CD14-positive monocyte (primary cell): ENCODE measurements around the gene ERMARD. TPM values are rescaled to one million over a fixed set of nuclear protein-coding genes. Genes with fewer than 3 reads are reported as not detected.

ENCODE experiments used
- DNase-seq, 3 donors: peaks; one replicate each; pipeline ENCODE4 v3.0.0-alpha.2; 2011 to 2022
- H2AFZ ChIP-seq: 2 replicates; pipeline ENCODE4 v1.6.0; 2012; ENCODE audit warnings: mild to moderate bottlenecking, low read depth, low read length, inconsistent platforms; ENCODE audit not compliant: insufficient read depth, poor library complexity, severe bottlenecking
- H3K27ac ChIP-seq, 2 donors: 1 replicate in 1 of 2; 2 replicates in 1 of 2; pipeline ENCODE4 v1.5.1; 2012 to 2013; ENCODE audit warnings: low read length in 2 of 2, control low read depth in 1 of 2, inconsistent platforms in 1 of 2, low read depth in 1 of 2, mild to moderate bottlenecking in 1 of 2
- H3K27me3 ChIP-seq, 2 donors: one replicate each; pipeline versions ENCODE4 v1.6.0 to v1.6.1; 2011 to 2013; ENCODE audit warnings: low read length in 2 of 2; ENCODE audit not compliant: control insufficient read depth in 2 of 2, insufficient read depth in 2 of 2
- H3K36me3 ChIP-seq, 2 donors: replicated peaks in 1 of 2; 1 replicate in 1 of 2; 2 replicates in 1 of 2; pipeline versions ENCODE4 v1.5.1 to v1.6.1; 2012 to 2013; ENCODE audit warnings: low read length in 2 of 2, control low read depth in 1 of 2, inconsistent platforms in 1 of 2, mild to moderate bottlenecking in 1 of 2; ENCODE audit not compliant: insufficient read depth in 2 of 2, control insufficient read depth in 1 of 2
- H3K4me1 ChIP-seq, 2 donors: 1 replicate in 1 of 2; 2 replicates in 1 of 2; pipeline versions ENCODE4 v1.5.1 to v1.6.1; 2012 to 2013; ENCODE audit warnings: low read length in 2 of 2, control low read depth in 1 of 2, inconsistent platforms in 1 of 2, mild to moderate bottlenecking in 1 of 2, moderate library complexity in 1 of 2; ENCODE audit not compliant: insufficient read depth in 2 of 2, control insufficient read depth in 1 of 2
- H3K4me2 ChIP-seq: replicated peaks from 2 replicates; pipeline ENCODE3; 2012; ENCODE audit warnings: low read length, moderate library complexity, mild to moderate bottlenecking; ENCODE audit not compliant: poor library complexity, severe bottlenecking; ENCODE audit errors: extremely low read depth
- H3K4me3 ChIP-seq, 3 experiments: fragments of 200-600 bp in 1 of 3; sonication (generic) in 1 of 3; replicated peaks in 1 of 3; 1 replicate in 2 of 3; 2 replicates in 1 of 3; pipeline ENCODE4 v1.5.1; 2011 to 2013; ENCODE audit warnings: low read length in 3 of 3, mild to moderate bottlenecking in 3 of 3, control low read depth in 2 of 3, low read depth in 2 of 3, inconsistent platforms in 1 of 3, moderate library complexity in 1 of 3
- H3K79me2 ChIP-seq: 2 replicates; pipeline ENCODE4 v1.6.0; 2012; ENCODE audit warnings: mild to moderate bottlenecking, control low read depth, inconsistent platforms, low read length, moderate library complexity; ENCODE audit not compliant: insufficient read depth
- H3K9ac ChIP-seq: 2 replicates; pipeline ENCODE4 v1.6.0; 2017; ENCODE audit warnings: low read length, mild to moderate bottlenecking; ENCODE audit not compliant: insufficient read depth, poor library complexity, severe bottlenecking
- H3K9me3 ChIP-seq, 2 donors: replicated peaks in 1 of 2; 1 replicate in 1 of 2; 2 replicates in 1 of 2; pipeline versions ENCODE4 v1.5.1 to v1.6.1; 2012 to 2013; ENCODE audit warnings: low read length in 2 of 2, control low read depth in 1 of 2; ENCODE audit not compliant: control insufficient read depth in 1 of 2, insufficient read depth in 1 of 2
- H4K20me1 ChIP-seq: 2 replicates; pipeline ENCODE4 v1.6.0; 2012; ENCODE audit warnings: mild to moderate bottlenecking, low read length, control low read depth, moderate library complexity; ENCODE audit not compliant: insufficient read depth
- H3K27ac Mint-ChIP-seq, 7 donors: one replicate each; pipeline ENCODE4 v1.8.0; 2020; ENCODE audit warnings: mild to moderate bottlenecking in 7 of 7, mixed read lengths in 7 of 7, moderate library complexity in 6 of 7, inconsistent platforms in 2 of 7
- H3K27me3 Mint-ChIP-seq, 3 donors: one replicate each; pipeline ENCODE4 v1.8.0; 2021 to 2022; ENCODE audit warnings: low read depth in 3 of 3, mild to moderate bottlenecking in 3 of 3, mixed read lengths in 3 of 3, moderate library complexity in 3 of 3, inconsistent platforms in 1 of 3
- H3K36me3 Mint-ChIP-seq, 2 donors: one replicate each; pipeline ENCODE4 v1.8.0; 2020; ENCODE audit warnings: mixed read lengths in 2 of 2, inconsistent platforms in 1 of 2, mild to moderate bottlenecking in 1 of 2
- H3K4me1 Mint-ChIP-seq: one replicate; pipeline ENCODE4 v1.8.0; 2020; ENCODE audit warnings: mild to moderate bottlenecking, mixed read lengths
- H3K4me3 Mint-ChIP-seq, 2 donors: one replicate each; pipeline ENCODE4 v1.8.0; 2020; ENCODE audit warnings: mild to moderate bottlenecking in 2 of 2, mixed read lengths in 2 of 2, moderate library complexity in 1 of 2
- H3K9me3 Mint-ChIP-seq, 7 donors: one replicate each; pipeline ENCODE4 v1.8.0; 2020 to 2022; ENCODE audit warnings: mixed read lengths in 7 of 7, mild to moderate bottlenecking in 6 of 7, moderate library complexity in 6 of 7, inconsistent platforms in 2 of 7
- WGBS: methylation state at CpG from one replicate; pipeline ENCODE4 v1.1.5; 2013; ENCODE audit warnings: missing lambda C conversion rate; ENCODE audit not compliant: insufficient coverage; 5-methylcytosine and 5-hydroxymethylcytosine counted together
- intact Hi-C, 2 donors: fragments of 100-400 bp; cut with micrococcal nuclease; formaldehyde crosslinking; loops; one replicate each; pipeline versions ENCODE4 v1.15.0 to v1.15.1; 2023
- polyA plus RNA-seq, 3 donors: library from polyadenylated mRNA; depleted of rRNA in 1 of 3; unstranded in 2 of 3; stranded (reverse) in 1 of 3; fragments of 300-500 nt in 2 of 3; fragments of >200 nt in 1 of 3; fragmentation: Illumina TruSeq in 2 of 3; gene quantifications; 1 replicate in 2 of 3; 2 replicates in 1 of 3; pipeline ENCODE4 v1.2.3, GENCODE V29; 2012 to 2021
- TF ChIP-seq, protein P1 (sequence below): fragments of 200-600 bp; IDR thresholded peaks from one replicate; pipeline ENCODE4 v1.8.0; 2022; ENCODE audit warnings: antibody characterized with exemption, mild to moderate bottlenecking

ERMARD gene
- polyA plus RNA-seq, 3 donors = 10.6 to 33.0 (median 11.2) TPM

DNA sequence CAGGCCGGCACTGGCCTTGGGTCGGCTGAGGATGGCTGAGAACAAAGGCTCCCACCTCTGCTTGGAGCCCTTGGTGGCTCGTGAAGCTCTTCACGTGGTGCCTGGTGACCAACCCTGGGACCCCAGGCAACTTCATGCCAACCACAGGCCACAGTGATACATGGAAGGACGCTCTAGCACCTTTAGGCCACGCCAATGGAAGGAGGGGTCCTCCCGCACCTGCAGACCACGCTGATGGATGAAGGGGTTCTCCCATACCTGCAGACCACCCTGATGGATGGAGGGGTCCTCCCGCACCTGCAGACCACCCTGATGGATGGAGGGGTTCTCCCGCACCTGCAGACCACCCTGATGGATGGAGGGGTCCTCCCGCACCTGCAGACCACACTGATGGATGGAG is 62.5 kb downstream of the ERMARD start:
- Histone ChIP-seq H4K20me1 (no peaks in the 10 kb centered on the region), H3K79me2 (no peaks in the 10 kb centered on the region), H3K27ac (no peak overlapping the region), H3K36me3 (no peaks in the 10 kb centered on the region), H3K4me3 (no peak overlapping the region), H2AFZ (no peak overlapping the region), H3K9me3 (peaks cover 0 to 6% of the 10 kb centered on the region in 2 donors), H3K4me1 (no peaks in the 10 kb centered on the region), H3K9ac (no peak overlapping the region), H3K27me3 (no peaks in the 10 kb centered on the region), H3K4me2 (no peak overlapping the region)
- H3K27me3 Mint-ChIP-seq = peaks cover 7 to 11% (median 11%) of the 10 kb centered on the region in 3 donors
- H3K36me3 Mint-ChIP-seq = no peaks in the 10 kb centered on the region
- TF ChIP-seq, protein P1, sequence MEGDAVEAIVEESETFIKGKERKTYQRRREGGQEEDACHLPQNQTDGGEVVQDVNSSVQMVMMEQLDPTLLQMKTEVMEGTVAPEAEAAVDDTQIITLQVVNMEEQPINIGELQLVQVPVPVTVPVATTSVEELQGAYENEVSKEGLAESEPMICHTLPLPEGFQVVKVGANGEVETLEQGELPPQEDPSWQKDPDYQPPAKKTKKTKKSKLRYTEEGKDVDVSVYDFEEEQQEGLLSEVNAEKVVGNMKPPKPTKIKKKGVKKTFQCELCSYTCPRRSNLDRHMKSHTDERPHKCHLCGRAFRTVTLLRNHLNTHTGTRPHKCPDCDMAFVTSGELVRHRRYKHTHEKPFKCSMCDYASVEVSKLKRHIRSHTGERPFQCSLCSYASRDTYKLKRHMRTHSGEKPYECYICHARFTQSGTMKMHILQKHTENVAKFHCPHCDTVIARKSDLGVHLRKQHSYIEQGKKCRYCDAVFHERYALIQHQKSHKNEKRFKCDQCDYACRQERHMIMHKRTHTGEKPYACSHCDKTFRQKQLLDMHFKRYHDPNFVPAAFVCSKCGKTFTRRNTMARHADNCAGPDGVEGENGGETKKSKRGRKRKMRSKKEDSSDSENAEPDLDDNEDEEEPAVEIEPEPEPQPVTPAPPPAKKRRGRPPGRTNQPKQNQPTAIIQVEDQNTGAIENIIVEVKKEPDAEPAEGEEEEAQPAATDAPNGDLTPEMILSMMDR = no peak
- peaks cover 0 to 17% (median 9%) of the 10 kb centered on the region in 7 donors for H3K9me3 Mint-ChIP-seq
- H3K27ac Mint-ChIP-seq = no peak overlapping the region
- intact Hi-C loops = no loop called here
- H3K4me1 Mint-ChIP-seq = no peaks in the 10 kb centered on the region
- H3K4me3 Mint-ChIP-seq = no peak overlapping the region
- WGBS = 99% methylated on average over 8 of the region's 11 CpGs
- DNase-seq = no peak

DNA sequence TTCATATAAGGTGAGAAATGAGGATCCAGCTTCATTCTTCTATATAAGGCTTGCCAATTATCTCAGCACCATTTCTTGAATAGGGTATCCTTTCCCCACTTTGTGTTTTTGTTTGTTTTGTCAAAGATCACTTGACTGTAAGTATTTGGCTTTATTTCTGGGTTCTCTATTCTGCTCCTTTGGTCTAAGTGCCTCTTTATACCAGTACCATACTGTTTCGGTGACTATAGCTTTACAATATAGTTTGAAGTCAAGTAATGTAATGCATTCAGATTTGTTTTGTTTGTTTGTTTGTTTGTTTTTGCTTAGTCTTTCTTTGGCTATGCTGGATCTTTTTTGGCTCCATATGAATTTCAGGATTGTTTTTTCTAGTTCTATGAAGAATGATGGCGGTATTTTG is 64.6 kb downstream of the ERMARD start:
- no peaks in the 10 kb centered on the region for H3K4me1 Mint-ChIP-seq
- H3K9me3 ChIP-seq = peaks cover 0 to 6% of the 10 kb centered on the region in 2 donors
- no peak overlapping the region for H2AFZ ChIP-seq
- WGBS = no CpG with 5 or more reads among the region's 2 CpGs
- intact Hi-C loops = no loop called here
- H3K27ac ChIP-seq = no peak overlapping the region
- peaks cover 7 to 14% (median 11%) of the 10 kb centered on the region in 3 donors for H3K27me3 Mint-ChIP-seq
- peaks cover 0 to 17% (median 9%) of the 10 kb centered on the region in 7 donors for H3K9me3 Mint-ChIP-seq
- no peaks in the 10 kb centered on the region for H3K4me1 ChIP-seq
- no peak overlapping the region for H3K4me3 ChIP-seq
- H3K27ac Mint-ChIP-seq = peak overlapping the region in 1 of 7 donors; percentile 1
- no peak overlapping the region for H3K4me3 Mint-ChIP-seq
- H3K36me3 ChIP-seq = no peaks in the 10 kb centered on the region
- no peak overlapping the region for H3K4me2 ChIP-seq
- H3K36me3 Mint-ChIP-seq = no peaks in the 10 kb centered on the region
- no peak overlapping the region for H3K9ac ChIP-seq
- TF ChIP-seq, protein P1 = no peak
- no peaks in the 10 kb centered on the region for H3K79me2 ChIP-seq
- no peaks in the 10 kb centered on the region for H3K27me3 ChIP-seq
- DNase-seq = no peak
- no peaks in the 10 kb centered on the region for H4K20me1 ChIP-seq
